A549 (cell line): Measurements from ENCODE around the gene SKIC8. TPM values are rescaled to one million over a fixed set of nuclear protein-coding genes. Genes with fewer than 3 reads are reported as not detected.

Experiments used
- ATAC-seq, 2 experiments: fragments of 200-7000 bp in 1 of 2; fragments of >200 bp in 1 of 2; cut with Nextera tagmentation in 1 of 2; cut with Tn5 transposase in 1 of 2; 3 replicates each; pipeline versions ENCODE4 v1.8.0 to v1.9.1; 2018 to 2020; ENCODE audit warnings: mild to moderate bottlenecking in 1 of 2, moderate library complexity in 1 of 2
- CTCF ChIA-PET: fragments of 300-600 bp; sonication (Branson Sonifier 250); formaldehyde crosslinking; extraction: SDS; loops from one replicate; lab custom pipeline; 2021; ENCODE audit warnings: antibody characterized with exemption, inconsistent platforms; lab: Yijun Ruan, JAX
- POLR2A ChIA-PET: fragments of 350-600 bp; formaldehyde crosslinking; extraction: SDS; loops from one replicate; lab custom pipeline; 2021; ENCODE audit warnings: antibody characterized with exemption, inconsistent platforms; lab: Yijun Ruan, JAX
- DNase-seq, 2 experiments: peaks; one replicate each; pipeline versions ENCODE4 v3.0.0 to v3.0.0-alpha.2; 2011 to 2016; ENCODE audit warnings: low read depth in 1 of 2, low spot score in 1 of 2
- FAIRE-seq: peaks from 2 replicates; lab custom pipeline; 2011; peaks lifted over from hg19 to GRCh38; lab: Jason Lieb, UNC
- H3K27ac ChIP-seq, 2 experiments: fragments of >200 bp; sonication (Bioruptor Twin); formaldehyde crosslinking; 3 replicates each; pipeline ENCODE4 v1.5.1; 2016 to 2017
- H3K4me1 ChIP-seq: fragments of >200 bp; sonication (Bioruptor Twin); formaldehyde crosslinking; 3 replicates; pipeline ENCODE4 v1.6.1; 2016
- H3K4me2 ChIP-seq: fragments of >200 bp; sonication (Bioruptor Twin); formaldehyde crosslinking; 3 replicates; pipeline ENCODE4 v1.6.1; 2016
- H3K4me3 ChIP-seq: fragments of >200 bp; sonication (Bioruptor Twin); formaldehyde crosslinking; 3 replicates; pipeline ENCODE4 v1.5.1; 2016
- H3K9me3 ChIP-seq: fragments of >200 bp; sonication (Bioruptor Twin); formaldehyde crosslinking; 3 replicates; pipeline ENCODE4 v1.6.1; 2016
- CBX2 ChIP-seq: fragments of 200-600 bp; sonication (generic); IDR thresholded peaks from 2 replicates; pipeline ENCODE4 v1.6.1; 2016; ENCODE audit warnings: low read depth, mild to moderate bottlenecking, borderline replicate concordance
- CEBPB ChIP-seq, 2 experiments: fragments of >200 bp in 1 of 2; sonication (Bioruptor Twin) in 1 of 2; formaldehyde crosslinking in 1 of 2; IDR thresholded peaks; 2 replicates each; pipeline ENCODE4 v1.6.1; 2012 to 2016
- CHD4 ChIP-seq: fragments of 200-600 bp; sonication (generic); IDR thresholded peaks from 2 replicates; pipeline ENCODE4 v1.6.1; 2016; ENCODE audit warnings: antibody characterized with exemption, mild to moderate bottlenecking, borderline replicate concordance
- CTCF ChIP-seq: fragments of >200 bp; sonication (Bioruptor Twin); formaldehyde crosslinking; IDR thresholded peaks from 3 replicates; pipeline ENCODE4 v1.5.1; 2016
- ESRRA ChIP-seq: fragments of 150-350 bp; IDR thresholded peaks from 2 replicates; pipeline ENCODE4 v1.6.1; 2014; ENCODE audit warnings: mild to moderate bottlenecking, low read length, borderline replicate concordance
- FOSL2 ChIP-seq, 2 experiments: fragments of 450-650 bp in 1 of 2; fragments of >200 bp in 1 of 2; sonication (Bioruptor Twin) in 1 of 2; formaldehyde crosslinking; IDR thresholded peaks; 2 replicates each; pipeline versions ENCODE4 v1.5.0 to v1.6.1; 2016 to 2020; ENCODE audit warnings: mild to moderate bottlenecking in 1 of 2, moderate library complexity in 1 of 2
- FOXS1 ChIP-seq: fragments of 250-450 bp; sonication (Bioruptor Pico); IDR thresholded peaks from 2 replicates; pipeline ENCODE4 v1.5.0; 2020; ENCODE audit warnings: mild to moderate bottlenecking, moderate library complexity
- GATA3 ChIP-seq: IDR thresholded peaks from 2 replicates; pipeline ENCODE4 v1.6.1; 2012; ENCODE audit warnings: borderline replicate concordance
- HDAC2 ChIP-seq: fragments of 200-600 bp; sonication (generic); IDR thresholded peaks from 2 replicates; pipeline ENCODE4 v1.6.1; 2016
- HEYL ChIP-seq: fragments of 250-450 bp; sonication (Bioruptor Pico); IDR thresholded peaks from 2 replicates; pipeline ENCODE4 v1.8.0; 2021; ENCODE audit warnings: mild to moderate bottlenecking, moderate library complexity
- HMGXB4 ChIP-seq: fragments of 250-450 bp; sonication (Bioruptor Pico); IDR thresholded peaks from 2 replicates; pipeline ENCODE4 v1.5.0; 2021; ENCODE audit warnings: mild to moderate bottlenecking, moderate library complexity, borderline replicate concordance
- HOXA7 ChIP-seq: fragments of 250-450 bp; sonication (Bioruptor Pico); IDR thresholded peaks from 2 replicates; pipeline ENCODE4 v1.5.0; 2020; ENCODE audit warnings: mild to moderate bottlenecking, moderate library complexity
- HOXB13 ChIP-seq: fragments of 250-450 bp; sonication (Bioruptor Pico); IDR thresholded peaks from 2 replicates; pipeline ENCODE4 v1.5.0; 2020; ENCODE audit warnings: low read depth, mild to moderate bottlenecking, moderate library complexity
- JUN ChIP-seq, 2 experiments: fragments of >200 bp; sonication (Bioruptor Twin); formaldehyde crosslinking; IDR thresholded peaks; 2 replicates in 1 of 2; 3 replicates in 1 of 2; pipeline ENCODE4 v1.6.1; 2016 to 2017
- JUNB ChIP-seq: fragments of >200 bp; sonication (Bioruptor Twin); formaldehyde crosslinking; IDR thresholded peaks from 2 replicates; pipeline ENCODE4 v1.6.1; 2016
- KDM1A ChIP-seq: fragments of 200-600 bp; sonication (generic); IDR thresholded peaks from 2 replicates; pipeline ENCODE4 v1.6.1; 2016; ENCODE audit warnings: low read depth, mild to moderate bottlenecking
- MAFK ChIP-seq: fragments of 450-650 bp; IDR thresholded peaks from 2 replicates; pipeline ENCODE4 v1.6.1; 2014; ENCODE audit not compliant: partially characterized antibody
- NR3C1 ChIP-seq: fragments of >200 bp; sonication (Bioruptor Twin); formaldehyde crosslinking; IDR thresholded peaks from 3 replicates; pipeline ENCODE4 v1.6.1; 2017
- POLR2AphosphoS2 ChIP-seq: conservative IDR thresholded peaks from 2 replicates; pipeline ENCODE4 v1.6.1; 2012; ENCODE audit warnings: low read length, improper control_type of control experiment, inconsistent platforms
- RCOR1 ChIP-seq: fragments of 150-350 bp; IDR thresholded peaks from 2 replicates; pipeline ENCODE4 v1.6.1; 2014; ENCODE audit warnings: antibody characterized with exemption, low read length, low read depth
- REST ChIP-seq: fragments of 200-600 bp; sonication (generic); IDR thresholded peaks from 2 replicates; pipeline ENCODE4 v1.6.1; 2016; ENCODE audit warnings: antibody characterized with exemption, mild to moderate bottlenecking, moderate library complexity
- RNF2 ChIP-seq: fragments of 200-600 bp; sonication (generic); IDR thresholded peaks from 2 replicates; pipeline ENCODE4 v1.6.1; 2016; ENCODE audit warnings: low read depth, mild to moderate bottlenecking, antibody characterized with exemption, moderate library complexity, borderline replicate concordance
- TFCP2L1 ChIP-seq: fragments of 250-450 bp; sonication (Bioruptor Pico); IDR thresholded peaks from 2 replicates; pipeline ENCODE4 v1.5.0; 2021; ENCODE audit warnings: mild to moderate bottlenecking
- TP53 ChIP-seq: fragments of 250-450 bp; sonication (Bioruptor Pico); IDR thresholded peaks from 2 replicates; pipeline ENCODE4 v1.5.0; 2021; ENCODE audit warnings: mild to moderate bottlenecking, moderate library complexity
- ZFP36 ChIP-seq: fragments of 450-650 bp; IDR thresholded peaks from 2 replicates; pipeline ENCODE4 v1.6.1; 2014; ENCODE audit warnings: borderline replicate concordance; ENCODE audit not compliant: partially characterized antibody
- ZNF302 ChIP-seq: fragments of 250-450 bp; sonication (Bioruptor Pico); IDR thresholded peaks from 2 replicates; pipeline ENCODE4 v1.9.0; 2021; ENCODE audit warnings: inconsistent platforms, mild to moderate bottlenecking, moderate library complexity
- ZSCAN20 ChIP-seq: fragments of 250-450 bp; sonication (Bioruptor Pico); IDR thresholded peaks from 2 replicates; pipeline ENCODE4 v1.8.0; 2022; ENCODE audit warnings: mild to moderate bottlenecking, moderate library complexity
- WGBS: methylation state at CpG from one replicate; pipeline ENCODE4 v1.1.6; 2017; ENCODE audit errors: missing lambda C conversion rate; 5-methylcytosine and 5-hydroxymethylcytosine counted together
- polyA plus RNA-seq, 4 experiments: library from polyadenylated mRNA; depleted of rRNA in 3 of 4; stranded (reverse); fragments of >200 nt; fragmentation: RNase III in 1 of 4; extraction: RNeasy Plus Mini Kit Qiagen cat#74134 plus additional on column Dnase treatment in 1 of 4; gene quantifications; 2 replicates in 3 of 4; 3 replicates in 1 of 4; pipeline ENCODE4 v1.2.3, GENCODE V29; 2011 to 2017

Gene SKIC8
- polyA plus RNA-seq, 2 of the 4 experiments (the other 2 are of a cell fraction), result 143 to 177 TPM

GRCh38 chr15:78237146-78237545 is 62.3 kb downstream of the SKIC8 start:
- ChIA-PET POLR2A (no interaction called here), CTCF (interaction anchor here (0.7 to 9.9 kb wide), 11 partner anchors 9 to 278 kb away, joined by 3 to 274 read pairs (median 5); partner anchors contain the start of gene CIB2)
- FAIRE-seq, result no peak
- H3K4me2 ChIP-seq, result no peak overlapping the region
- TF ChIP-seq HMGXB4 (CRISPR knock-in tag) (no peak), ZSCAN20 (CRISPR knock-in tag) (no peak), CEBPB (IDR thresholded peaks at IDR 0.05) (no peak), CHD4 (no peak), JUN (IDR thresholded peaks at IDR 0.05) (no peak), HEYL (CRISPR knock-in tag) (no peak), HOXB13 (CRISPR knock-in tag) (no peak), ESRRA (no peak), REST (no peak), RNF2 (no peak), POLR2AphosphoS2 (no peak), RCOR1 (no peak), CTCF (no peak), NR3C1 (no peak), TFCP2L1 (CRISPR knock-in tag) (no peak), ZFP36 (no peak), JUNB (no peak), ZNF302 (CRISPR knock-in tag) (no peak)
- H3K27ac ChIP-seq, result no peak overlapping the region
- H3K4me3 ChIP-seq, result no peak overlapping the region
- DNase-seq, result no peak
- no peaks in the 10 kb centered on the region for H3K9me3 ChIP-seq
- WGBS, result 69% methylated on average over 6 of the region's 6 CpGs
- ATAC-seq, result no peak
- no peaks in the 10 kb centered on the region for H3K4me1 ChIP-seq

- DNase-seq, result no peak
- no peak overlapping the region for H3K4me2 ChIP-seq
- no peak for ATAC-seq
- H3K9me3 ChIP-seq, result no peaks in the 10 kb centered on the region
- POLR2A ChIA-PET, result no interaction called here
- TF ChIP-seq MAFK, result no peak
- no peak for TF ChIP-seq TP53 (CRISPR knock-in tag)
- TF ChIP-seq ESRRA, result no peak
- no peak for TF ChIP-seq CBX2
- no peak for TF ChIP-seq KDM1A
- no peak for TF ChIP-seq HOXB13 (CRISPR knock-in tag)
- TF ChIP-seq HDAC2, result no peak
- TF ChIP-seq GATA3, result no peak
- TF ChIP-seq REST, result no peak
- TF ChIP-seq CHD4, result no peak
- no peak for TF ChIP-seq ZFP36
- TF ChIP-seq FOXS1 (CRISPR knock-in tag), result no peak
- no peak for TF ChIP-seq HOXA7
- TF ChIP-seq FOSL2 (IDR thresholded peaks at IDR 0.05), result no peak
- TF ChIP-seq FOSL2 (CRISPR knock-in tag; IDR thresholded peaks at IDR 0.05), result no peak
- no peak overlapping the region for H3K27ac ChIP-seq
- WGBS, result 70% methylated on average over 6 of the region's 6 CpGs
- FAIRE-seq, result no peak
- CTCF ChIA-PET, result interaction anchor here (0.7 to 9.9 kb wide), 13 partner anchors 8 to 128 kb away, joined by 3 to 274 read pairs (median 3); partner anchors contain the start of gene CIB2
- no peaks in the 10 kb centered on the region for H3K4me1 ChIP-seq
- H3K4me3 ChIP-seq, result no peak overlapping the region
These were observed 62.9 kb downstream of the SKIC8 start for GRCh38 chr15:78236491-78236890.
